IPS-20b (cell line): ENCODE measurements around the gene RELN.

Experiments used
- H3K27ac ChIP-seq: one replicate; pipeline ENCODE4 v1.5.1; 2013; ENCODE audit warnings: low read length
- H3K27me3 ChIP-seq: 2 replicates; pipeline ENCODE4 v1.6.1; 2013; ENCODE audit warnings: mild to moderate bottlenecking, low read length, inconsistent platforms; ENCODE audit not compliant: insufficient read depth
- H3K36me3 ChIP-seq: 2 replicates; pipeline ENCODE4 v1.6.1; 2013; ENCODE audit warnings: low read depth, mild to moderate bottlenecking, inconsistent platforms, low read length, moderate library complexity; ENCODE audit not compliant: insufficient read depth
- H3K4me1 ChIP-seq: 2 replicates; pipeline ENCODE4 v1.6.1; 2013; ENCODE audit warnings: mild to moderate bottlenecking, control low read depth, inconsistent platforms, low read length, moderate library complexity; ENCODE audit not compliant: insufficient read depth
- H3K4me3 ChIP-seq: 2 replicates; pipeline ENCODE4 v1.5.1; 2013; ENCODE audit warnings: mild to moderate bottlenecking, low read length, inconsistent platforms
- H3K9ac ChIP-seq: 2 replicates; pipeline ENCODE4 v1.6.1; 2013; ENCODE audit warnings: low read depth, mild to moderate bottlenecking, inconsistent platforms, low read length, moderate library complexity
- H3K9me3 ChIP-seq: 2 replicates; pipeline ENCODE4 v1.6.1; 2013; ENCODE audit warnings: mild to moderate bottlenecking, low read depth, low read length, inconsistent platforms; ENCODE audit not compliant: insufficient read depth

RELN gene

GRCh38 chr7:103719070-103719469, 270.4 kb downstream of the RELN start:
- H3K9ac ChIP-seq, result no peak overlapping the region
- no peaks in the 10 kb centered on the region for H3K36me3 ChIP-seq
- no peaks in the 10 kb centered on the region for H3K9me3 ChIP-seq
- no peaks in the 10 kb centered on the region for H3K4me1 ChIP-seq
- no peak overlapping the region for H3K27ac ChIP-seq
- H3K27me3 ChIP-seq, result no peaks in the 10 kb centered on the region
- no peak overlapping the region for H3K4me3 ChIP-seq

GRCh38 chr7:103718482-103719061, 270.9 kb downstream of the RELN start:
- Histone ChIP-seq H3K4me1 (no peaks in the 10 kb centered on the region), H3K36me3 (no peaks in the 10 kb centered on the region), H3K4me3 (no peak overlapping the region), H3K9ac (no peak overlapping the region), H3K9me3 (no peaks in the 10 kb centered on the region), H3K27me3 (no peaks in the 10 kb centered on the region), H3K27ac (no peak overlapping the region)

- H3K9ac ChIP-seq, result no peak overlapping the region
- no peak overlapping the region for H3K27ac ChIP-seq
Measured at GRCh38 chr7:103717574-103717973, 271.9 kb downstream of the RELN start.

GRCh38 chr7:103715376-103716120, 273.9 kb downstream of the RELN start:
- Histone ChIP-seq H3K36me3 (no peaks in the 10 kb centered on the region), H3K9me3 (no peaks in the 10 kb centered on the region), H3K27ac (no peak overlapping the region), H3K27me3 (no peaks in the 10 kb centered on the region), H3K4me3 (no peak overlapping the region), H3K9ac (no peak overlapping the region), H3K4me1 (no peaks in the 10 kb centered on the region)

More at GRCh38 chr7:103717574-103717973, 271.9 kb downstream of the RELN start:
- Histone ChIP-seq H3K4me1 (no peaks in the 10 kb centered on the region), H3K4me3 (no peak overlapping the region), H3K9me3 (no peaks in the 10 kb centered on the region), H3K36me3 (no peaks in the 10 kb centered on the region), H3K27me3 (no peaks in the 10 kb centered on the region)

GRCh38 chr7:103714376-103714927, 275.0 kb downstream of the RELN start:
- H3K9ac ChIP-seq, result no peak overlapping the region
- no peaks in the 10 kb centered on the region for H3K36me3 ChIP-seq
- H3K4me1 ChIP-seq, result no peaks in the 10 kb centered on the region
- no peaks in the 10 kb centered on the region for H3K9me3 ChIP-seq
- no peak overlapping the region for H3K27ac ChIP-seq
- H3K27me3 ChIP-seq, result no peaks in the 10 kb centered on the region
- no peak overlapping the region for H3K4me3 ChIP-seq

- Histone ChIP-seq H3K36me3 (no peaks in the 10 kb centered on the region), H3K4me3 (no peak overlapping the region), H3K4me1 (no peaks in the 10 kb centered on the region), H3K9me3 (no peaks in the 10 kb centered on the region), H3K27ac (no peak overlapping the region), H3K9ac (no peak overlapping the region), H3K27me3 (no peaks in the 10 kb centered on the region)
Measured at GRCh38 chr7:103712991-103713778, 276.3 kb downstream of the RELN start.

GRCh38 chr7:103711413-103711812, 278.0 kb downstream of the RELN start:
- H3K27me3 ChIP-seq, result no peaks in the 10 kb centered on the region
- H3K27ac ChIP-seq, result no peak overlapping the region
- no peak overlapping the region for H3K9ac ChIP-seq

GRCh38 chr7:103710247-103710646, 279.2 kb downstream of the RELN start:
- Histone ChIP-seq H3K27me3 (no peaks in the 10 kb centered on the region), H3K27ac (no peak overlapping the region), H3K4me1 (no peaks in the 10 kb centered on the region), H3K9me3 (no peaks in the 10 kb centered on the region), H3K36me3 (no peaks in the 10 kb centered on the region), H3K9ac (no peak overlapping the region), H3K4me3 (no peak overlapping the region)

More at GRCh38 chr7:103711413-103711812, 278.0 kb downstream of the RELN start:
- Histone ChIP-seq H3K4me1 (no peaks in the 10 kb centered on the region), H3K36me3 (no peaks in the 10 kb centered on the region), H3K4me3 (no peak overlapping the region), H3K9me3 (no peaks in the 10 kb centered on the region)

GRCh38 chr7:103706805-103707204, 282.7 kb downstream of the RELN start:
- no peaks in the 10 kb centered on the region for H3K27me3 ChIP-seq
- H3K27ac ChIP-seq, result no peak overlapping the region
- no peaks in the 10 kb centered on the region for H3K36me3 ChIP-seq
- H3K9ac ChIP-seq, result no peak overlapping the region
- no peaks in the 10 kb centered on the region for H3K4me1 ChIP-seq
- no peak overlapping the region for H3K4me3 ChIP-seq
- H3K9me3 ChIP-seq, result no peaks in the 10 kb centered on the region

- no peaks in the 10 kb centered on the region for H3K4me1 ChIP-seq
- no peaks in the 10 kb centered on the region for H3K9me3 ChIP-seq
- no peak overlapping the region for H3K4me3 ChIP-seq
- H3K36me3 ChIP-seq, result no peaks in the 10 kb centered on the region
- H3K9ac ChIP-seq, result no peak overlapping the region
- no peak overlapping the region for H3K27ac ChIP-seq
- no peaks in the 10 kb centered on the region for H3K27me3 ChIP-seq
Measured at GRCh38 chr7:103705542-103705941, 283.9 kb downstream of the RELN start.

- Histone ChIP-seq H3K36me3 (no peaks in the 10 kb centered on the region), H3K9ac (no peak overlapping the region), H3K4me1 (no peaks in the 10 kb centered on the region), H3K4me3 (no peak overlapping the region), H3K27me3 (no peaks in the 10 kb centered on the region), H3K9me3 (no peaks in the 10 kb centered on the region), H3K27ac (no peak overlapping the region)
Measured at GRCh38 chr7:103704701-103705100, 284.8 kb downstream of the RELN start.
